Smooth muscle cell (in vitro differentiated cells): Measurements from ENCODE around the gene PAEP. TPM values are rescaled to one million over a fixed set of nuclear protein-coding genes. Genes with fewer than 3 reads are reported as not detected.

Source experiments
- DNase-seq: peaks from one replicate; lab custom pipeline; 2025; ENCODE audit not compliant: unreplicated experiment; lab: John Stamatoyannopoulos, UW
- H2AFZ ChIP-seq: fragments of 200-600 bp; sonication (generic); 2 replicates; pipeline ENCODE4 v1.6.0; 2016; ENCODE audit warnings: antibody characterized with exemption, low read depth, mild to moderate bottlenecking
- H3F3A ChIP-seq: fragments of 200-600 bp; sonication (generic); 2 replicates; pipeline ENCODE4 v1.6.0; 2017; ENCODE audit warnings: antibody characterized with exemption, low read depth
- H3K27ac ChIP-seq: fragments of 200-600 bp; sonication (generic); 2 replicates; pipeline ENCODE4 v1.5.1; 2016; ENCODE audit warnings: low read depth, mild to moderate bottlenecking
- H3K27me3 ChIP-seq: fragments of 200-600 bp; sonication (generic); 2 replicates; pipeline ENCODE4 v1.6.1; 2016; ENCODE audit warnings: low read depth, mild to moderate bottlenecking
- H3K36me3 ChIP-seq: fragments of 200-600 bp; sonication (generic); 2 replicates; pipeline ENCODE4 v1.5.1; 2016; ENCODE audit warnings: low read depth
- H3K4me1 ChIP-seq: fragments of 200-600 bp; sonication (generic); 2 replicates; pipeline ENCODE4 v1.5.1; 2016; ENCODE audit warnings: low read depth
- H3K4me2 ChIP-seq: fragments of 200-600 bp; sonication (generic); 2 replicates; pipeline ENCODE4 v1.6.0; 2016; ENCODE audit warnings: mild to moderate bottlenecking
- H3K4me3 ChIP-seq: fragments of 200-600 bp; sonication (generic); 2 replicates; pipeline ENCODE4 v1.5.1; 2016; ENCODE audit warnings: mild to moderate bottlenecking
- H3K79me2 ChIP-seq: fragments of 200-600 bp; sonication (generic); 2 replicates; pipeline ENCODE4 v1.6.0; 2016; ENCODE audit warnings: low read depth, mild to moderate bottlenecking
- H3K9ac ChIP-seq: fragments of 200-600 bp; sonication (generic); 2 replicates; pipeline ENCODE4 v1.6.0; 2016; ENCODE audit warnings: low read depth
- H3K9me3 ChIP-seq: fragments of 200-600 bp; sonication (generic); replicated peaks from 2 replicates; pipeline ENCODE4 v1.5.1; 2016; ENCODE audit warnings: low read depth
- H4K20me1 ChIP-seq: fragments of 200-600 bp; sonication (generic); 2 replicates; pipeline ENCODE4 v1.6.0; 2016; ENCODE audit warnings: low read depth
- CTCF ChIP-seq: fragments of 200-600 bp; sonication (generic); IDR thresholded peaks from 2 replicates; pipeline ENCODE4 v1.5.1; 2017; ENCODE audit warnings: borderline replicate concordance, mild to moderate bottlenecking, antibody characterized with exemption; ENCODE audit not compliant: insufficient read depth, poor library complexity, severe bottlenecking
- WGBS: methylation state at CpG from one replicate; pipeline ENCODE4 v1.1.7; 2016; ENCODE audit warnings: low lambda C conversion rate; 5-methylcytosine and 5-hydroxymethylcytosine counted together
- polyA plus RNA-seq: library from polyadenylated mRNA; unstranded; fragments of >200 nt; fragmentation: Nextera tagmentation; extraction: Ambion mirVana; gene quantifications from 2 replicates; pipeline ENCODE4 v1.2.1, GENCODE V29; 2016
- total RNA-seq: library from RNA; depleted of rRNA; stranded (reverse); fragments of >200 nt; gene quantifications from 2 replicates; pipeline ENCODE4 v1.2.3, GENCODE V29; 2014

Gene PAEP
- total and polyA plus RNA-seq, 2 experiments from 2014 or later = 6.3 TPM; not detected in 1

GRCh38 chr9:135589596-135590485, 28.3 kb downstream of the PAEP start:
- Histone ChIP-seq H3K9me3 (no peaks in the 10 kb centered on the region), H3K36me3 (no peaks in the 10 kb centered on the region), H4K20me1 (no peaks in the 10 kb centered on the region), H3K27me3 (no peaks in the 10 kb centered on the region), H3F3A (no peaks in the 10 kb centered on the region), H3K9ac (no peak overlapping the region), H2AFZ (no peak overlapping the region), H3K27ac (no peak overlapping the region), H3K4me3 (no peak overlapping the region), H3K79me2 (no peaks in the 10 kb centered on the region), H3K4me1 (no peaks in the 10 kb centered on the region), H3K4me2 (no peak overlapping the region)
- DNase-seq = no peak
- TF ChIP-seq CTCF = no peak
- WGBS = 90% methylated on average over 15 of the region's 15 CpGs

GRCh38 chr9:135590486-135591079, 29.0 kb downstream of the PAEP start:
- no peaks in the 10 kb centered on the region for H4K20me1 ChIP-seq
- H3K27ac ChIP-seq = no peak overlapping the region
- no peak for DNase-seq
- no peaks in the 10 kb centered on the region for H3F3A ChIP-seq
- no peaks in the 10 kb centered on the region for H3K9me3 ChIP-seq
- H3K4me2 ChIP-seq = no peak overlapping the region
- no peak overlapping the region for H2AFZ ChIP-seq
- no peaks in the 10 kb centered on the region for H3K36me3 ChIP-seq
- no peaks in the 10 kb centered on the region for H3K79me2 ChIP-seq
- no peaks in the 10 kb centered on the region for H3K4me1 ChIP-seq
- no peak for TF ChIP-seq CTCF
- no peaks in the 10 kb centered on the region for H3K27me3 ChIP-seq
- H3K9ac ChIP-seq = no peak overlapping the region
- no peak overlapping the region for H3K4me3 ChIP-seq
- WGBS = 88% methylated on average over 24 of the region's 25 CpGs

GRCh38 chr9:135591506-135592330, 30.2 kb downstream of the PAEP start:
- H2AFZ ChIP-seq = no peak overlapping the region
- H3K79me2 ChIP-seq = no peaks in the 10 kb centered on the region
- no peak overlapping the region for H3K27ac ChIP-seq
- no peak for TF ChIP-seq CTCF
- no peak for DNase-seq
- WGBS = 91% methylated on average over 22 of the region's 22 CpGs
- H3K36me3 ChIP-seq = no peaks in the 10 kb centered on the region
- no peak overlapping the region for H3K4me3 ChIP-seq
- H3K4me2 ChIP-seq = no peak overlapping the region
- H3K27me3 ChIP-seq = no peaks in the 10 kb centered on the region
- H3K9me3 ChIP-seq = no peaks in the 10 kb centered on the region
- H3K4me1 ChIP-seq = no peaks in the 10 kb centered on the region
- H4K20me1 ChIP-seq = no peaks in the 10 kb centered on the region
- H3K9ac ChIP-seq = no peak overlapping the region
- no peaks in the 10 kb centered on the region for H3F3A ChIP-seq
